Hippocampal formation (tissue), 2 donors: ENCODE data around the gene TMEM18.

Source experiments
- DNase-seq, 2 donors: peaks; one replicate each; lab custom pipeline; 2025; lab: John Stamatoyannopoulos, UW

The TMEM18 gene

GRCh38 chr2:672606-672905, 4.7 kb downstream of the TMEM18 start:
- DNase-seq, result no peak

GRCh38 chr2:671787-672605, 5.2 kb downstream of the TMEM18 start:
- DNase-seq, result no peak

- no peak for DNase-seq
These were observed 6.1 kb downstream of the TMEM18 start for GRCh38 chr2:671072-671471.

GRCh38 chr2:670637-671036, 6.6 kb downstream of the TMEM18 start:
- DNase-seq, result no peak

- no peak for DNase-seq
These were observed 7.9 kb downstream of the TMEM18 start for GRCh38 chr2:669323-669722.

DNA sequence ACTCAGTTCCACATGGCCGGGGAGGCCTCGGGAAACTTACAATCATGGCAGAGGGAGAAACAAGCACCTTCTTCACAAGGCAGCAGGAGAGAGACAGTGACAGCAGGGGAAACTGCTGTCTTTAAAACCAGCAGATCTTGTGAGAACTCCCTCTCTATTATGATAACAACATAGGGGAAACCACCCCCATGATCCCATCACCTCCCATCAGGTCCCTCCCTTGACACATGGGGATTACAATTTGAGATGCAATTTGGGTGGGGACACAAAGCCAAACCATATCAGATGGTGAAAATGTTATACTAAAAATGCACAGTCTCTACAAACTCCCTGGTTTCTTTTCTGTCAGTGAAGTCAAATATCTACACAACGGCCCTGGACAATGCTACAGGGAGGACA, 9.2 kb downstream of the TMEM18 start:
- no peak for DNase-seq

DNA sequence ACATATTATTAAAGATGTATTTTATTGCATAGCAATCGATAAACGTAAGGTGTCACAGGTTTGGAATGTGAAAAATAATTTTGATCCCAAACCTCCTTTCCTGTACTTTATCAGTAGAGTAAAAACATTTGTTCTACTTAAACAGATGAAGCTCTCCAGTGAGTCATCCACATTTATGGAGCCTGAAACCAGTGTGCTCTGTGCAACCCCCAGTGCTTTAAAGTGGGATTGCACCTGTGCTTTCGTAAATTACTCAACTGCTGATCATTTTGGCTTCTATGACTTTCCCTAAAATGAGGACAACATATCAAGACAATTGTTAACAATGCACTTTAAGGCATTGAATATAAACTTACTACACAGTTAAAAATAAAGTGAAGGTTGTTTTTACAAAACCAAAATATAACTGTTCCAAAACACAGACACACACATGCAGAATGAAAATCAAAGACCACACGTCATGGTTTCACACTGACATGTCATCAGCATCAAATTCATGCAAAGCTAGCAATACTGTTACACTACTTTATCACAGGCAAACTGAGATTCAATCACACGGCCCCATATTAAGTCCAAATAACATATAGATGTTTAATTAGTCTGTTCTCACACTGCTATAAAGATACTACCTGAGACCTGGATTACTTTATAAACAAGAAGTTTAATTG, 9.7 kb downstream of the TMEM18 start:
- no peak for DNase-seq

GRCh38 chr2:666441-666840, 10.8 kb downstream of the TMEM18 start:
- DNase-seq, result no peak

- no peak for DNase-seq
These were observed 11.7 kb downstream of the TMEM18 start for GRCh38 chr2:665340-666073.

DNA sequence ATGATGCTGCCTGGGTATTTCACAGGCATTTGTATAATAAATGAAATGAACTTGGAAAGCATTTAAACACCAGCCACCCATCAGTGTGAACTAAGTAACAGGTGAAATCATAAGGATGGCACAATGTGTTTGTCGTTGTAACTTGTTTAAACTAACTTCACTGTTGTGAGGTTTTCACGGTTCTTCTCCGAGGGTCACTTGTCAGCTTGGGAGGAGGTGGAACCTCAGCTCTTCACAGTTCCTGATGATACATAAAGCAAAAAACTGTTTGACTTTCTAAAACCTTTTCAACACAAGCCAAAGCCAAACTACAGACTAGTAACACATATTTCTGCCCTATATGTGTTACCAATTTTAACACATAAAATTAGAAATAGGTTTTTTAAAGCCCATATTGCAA, 13.1 kb downstream of the TMEM18 start:
- no peak for DNase-seq

DNA sequence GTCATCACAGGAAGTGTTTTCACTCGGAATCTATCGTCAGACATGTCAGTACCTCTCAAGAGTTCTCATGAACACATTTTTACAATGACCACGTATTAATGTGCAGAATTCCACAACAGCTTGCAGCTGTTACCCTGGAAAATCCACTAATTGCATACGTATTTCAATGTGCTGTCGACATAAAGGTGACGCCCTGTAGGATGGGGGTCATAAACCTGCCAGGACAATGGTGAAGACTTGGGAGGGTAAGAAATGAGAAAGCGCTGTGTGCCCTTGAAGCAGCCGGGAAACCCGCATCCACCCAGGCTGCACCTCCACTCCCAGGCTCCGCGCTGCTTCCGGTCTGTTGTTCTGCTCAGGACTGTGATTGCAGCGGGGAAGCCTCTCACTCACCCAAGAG, 14.0 kb downstream of the TMEM18 start:
- DNase-seq, result no peak

DNA sequence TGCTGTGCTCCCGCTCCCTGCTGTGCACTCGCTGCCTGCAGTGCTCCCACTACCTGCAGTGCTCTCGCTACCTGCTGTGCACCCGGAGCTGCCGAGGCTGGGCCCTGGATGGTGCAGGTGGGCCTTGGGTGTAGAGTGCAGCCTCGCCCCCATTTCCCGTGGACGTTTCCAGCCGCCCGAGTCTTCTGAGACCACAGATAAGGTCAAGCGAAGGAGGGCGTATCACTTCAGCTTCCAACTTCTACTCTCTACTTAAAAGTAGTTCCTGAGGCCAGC, 15.9 kb downstream of the TMEM18 start:
- no peak for DNase-seq

GRCh38 chr2:660586-661359, 16.4 kb downstream of the TMEM18 start:
- no peak for DNase-seq

DNA sequence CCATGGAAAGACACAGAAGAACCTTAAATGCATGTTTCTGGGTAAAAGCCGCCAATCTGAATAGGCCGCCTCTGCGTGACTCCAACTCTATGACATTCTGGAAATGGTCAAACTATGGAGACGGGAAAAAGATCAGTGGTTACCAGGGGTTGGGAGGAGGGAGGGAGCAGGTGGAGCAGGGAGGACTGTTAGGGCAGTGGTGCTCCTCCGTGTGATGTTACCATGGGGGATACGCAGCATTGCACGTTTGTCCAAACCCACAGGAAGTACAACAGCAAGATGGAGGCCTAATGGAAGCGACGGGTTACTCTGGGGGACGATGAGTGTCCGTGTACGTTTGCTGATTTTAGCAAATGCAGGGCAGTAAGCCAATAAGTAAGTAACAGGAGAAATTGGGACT, 17.2 kb downstream of the TMEM18 start:
- DNase-seq, result no peak

GRCh38 chr2:658426-658825, 18.8 kb downstream of the TMEM18 start:
- DNase-seq, result no peak

DNA sequence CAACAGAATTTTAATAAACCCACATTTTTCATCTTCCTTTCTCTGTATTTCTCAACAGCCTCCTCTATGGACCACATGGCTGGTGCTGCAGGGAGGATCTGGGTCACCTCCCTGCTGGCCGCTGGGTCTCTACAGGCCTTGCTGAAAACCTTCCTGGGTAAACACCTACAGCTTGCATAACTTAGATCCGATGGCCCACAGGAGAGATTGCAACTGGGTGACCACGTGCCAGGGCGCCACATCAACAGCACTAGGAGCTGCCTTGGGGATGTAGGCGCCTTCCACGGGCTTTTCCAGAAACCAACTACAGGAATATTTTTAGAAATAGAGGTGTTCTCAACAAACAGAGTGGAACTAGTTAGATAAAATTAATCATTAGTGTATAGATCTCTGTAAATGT, 19.4 kb downstream of the TMEM18 start:
- DNase-seq, result no peak

DNA sequence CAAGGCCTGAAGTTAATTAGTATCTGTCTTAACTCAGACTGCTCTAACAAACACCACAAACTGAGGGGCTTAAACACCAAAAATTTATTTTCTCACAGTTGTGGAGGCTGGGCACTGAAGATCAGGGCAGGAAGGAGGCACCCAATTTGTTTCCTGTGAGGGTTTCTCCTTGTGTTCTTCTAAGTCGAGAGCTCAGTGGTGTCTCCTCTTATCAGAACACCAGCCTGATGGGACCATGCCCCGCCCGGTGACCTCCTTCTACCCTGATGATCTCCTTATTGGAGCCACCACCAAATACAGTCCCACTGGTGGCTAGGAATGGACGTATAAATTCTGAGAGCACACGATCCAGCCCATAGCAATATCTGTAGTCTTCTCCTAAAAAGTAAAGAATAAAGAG, 20.5 kb downstream of the TMEM18 start:
- no peak for DNase-seq

DNA sequence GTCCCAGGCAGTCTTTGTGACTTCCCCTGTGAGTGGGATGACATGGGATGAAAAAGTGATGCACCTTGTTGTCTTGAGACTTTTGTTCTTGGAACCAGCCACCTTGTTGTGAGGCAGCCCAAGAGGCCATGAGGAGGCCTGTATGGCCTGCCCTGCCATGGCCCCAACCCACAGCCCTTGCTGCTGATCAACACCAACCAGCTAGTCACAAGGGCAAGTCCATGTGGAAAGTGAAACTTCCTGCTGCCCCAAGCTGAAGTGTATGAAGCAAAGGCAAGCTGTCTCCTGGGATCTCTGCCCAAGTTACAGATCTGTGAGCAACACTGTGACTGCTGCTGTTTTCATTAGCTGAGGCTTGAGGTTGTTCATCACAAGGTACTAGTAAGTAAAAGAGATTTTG, 21.6 kb downstream of the TMEM18 start:
- no peak for DNase-seq

GRCh38 chr2:654896-655295, 22.3 kb downstream of the TMEM18 start:
- DNase-seq, result no peak

DNA sequence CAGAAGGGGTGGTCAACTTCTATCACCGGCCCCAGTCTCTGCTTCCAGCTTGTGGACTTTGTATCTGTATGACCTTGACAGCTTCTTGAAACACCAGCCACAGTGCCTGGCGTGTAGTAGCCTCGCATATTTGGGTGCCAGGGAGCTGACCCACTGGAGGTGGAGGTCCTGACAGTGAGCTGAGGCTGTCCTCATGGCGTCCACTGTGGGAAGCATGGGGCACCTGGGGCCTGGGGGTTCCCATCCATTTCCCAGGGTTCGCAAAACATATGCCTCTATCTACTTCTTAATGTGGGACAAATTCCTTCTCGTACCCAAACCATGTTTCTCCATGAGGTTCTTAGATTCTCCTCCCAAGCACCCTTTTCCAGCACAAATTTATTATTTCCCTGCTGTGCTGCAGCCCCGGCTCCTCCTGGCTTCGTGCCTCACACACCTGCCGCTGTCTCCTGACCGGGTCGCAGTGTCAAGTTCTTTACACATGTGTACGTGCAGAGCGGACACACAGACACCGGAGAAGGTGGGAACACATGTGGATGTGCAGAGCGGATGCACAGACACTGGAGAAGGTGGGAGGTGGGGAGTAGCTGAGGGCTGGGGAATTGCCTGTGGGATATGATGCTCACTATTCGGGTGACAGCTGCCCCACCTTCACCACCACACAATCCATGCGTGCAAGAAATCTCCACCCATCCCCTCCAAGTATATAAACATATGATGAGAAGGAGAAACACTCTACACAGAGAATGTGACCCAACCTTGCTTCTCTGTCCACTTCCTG, 23.4 kb downstream of the TMEM18 start:
- DNase-seq, result no peak

DNA sequence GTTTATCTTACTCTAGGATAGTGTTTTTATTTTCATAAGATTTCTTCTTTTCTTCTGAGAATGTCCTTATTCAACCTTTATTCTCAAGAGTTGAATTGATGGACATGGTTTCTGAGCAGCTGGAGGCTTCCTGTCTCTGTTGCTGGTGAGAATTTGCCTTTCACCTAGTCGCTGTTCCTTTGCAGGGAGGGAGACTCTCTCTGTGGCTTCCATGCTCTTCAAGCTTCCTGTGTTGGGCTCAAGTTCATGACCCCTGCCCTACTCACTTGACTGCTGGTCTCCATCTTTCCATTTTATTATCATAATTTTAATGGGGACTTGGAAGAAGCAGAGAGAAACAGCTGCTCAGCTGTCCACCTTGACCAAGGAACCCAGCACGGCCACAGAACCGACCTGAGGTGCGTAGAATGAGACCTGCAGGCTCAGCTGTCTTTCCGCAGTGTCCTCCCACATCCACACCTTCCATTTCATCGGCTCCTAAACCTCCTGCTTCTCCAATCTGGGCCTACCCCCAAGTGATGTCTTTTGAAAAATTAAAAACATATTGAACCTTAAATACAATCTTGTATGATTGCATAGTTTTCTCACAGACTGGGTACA, 24.2 kb downstream of the TMEM18 start:
- no peak for DNase-seq
